ENCODE measurements around the gene ANKRD16.

- TF ChIP-seq CTCF (conservative IDR thresholded peaks at IDR 0.05; ENCODE audit: low read depth, low read length) (no peak), EZH2phosphoT487 (IDR thresholded peaks at IDR 0.05; ENCODE audit: borderline replicate concordance, low read length) (no peak)
Observed at GRCh38 chr10:5917305-5917704, 27.6 kb upstream of the ANKRD16 start.

Measured in PC-3 (cell line).